ENCODE results near the gene MAPKAPK2.
"Not testable (repeated sequence)": the region's sequence is repeated elsewhere in the genome, so short reads cannot be mapped to it uniquely, and the experiment has no call there.

The MAPKAPK2 gene

GRCh38 chr1:206778031-206778430 is 93.3 kb downstream of the MAPKAPK2 start:
- no peak for DNase-seq (ENCODE audit: low read depth in 2 of 2)

- not testable (repeated sequence) for DNase-seq (ENCODE audit: low read depth in 2 of 2)
Measured at GRCh38 chr1:206778911-206779310, 94.2 kb downstream of the MAPKAPK2 start.

GRCh38 chr1:206779638-206780037 is 94.9 kb downstream of the MAPKAPK2 start:
- DNase-seq (ENCODE audit: low read depth in 2 of 2), result no peak

GRCh38 chr1:206782448-206782847 is 97.7 kb downstream of the MAPKAPK2 start:
- DNase-seq (ENCODE audit: low read depth in 2 of 2), result no peak

- no peak for DNase-seq (ENCODE audit: low read depth in 2 of 2)
Measured at GRCh38 chr1:206783506-206783905, 98.8 kb downstream of the MAPKAPK2 start.

All from stimulated activated CD4-positive, alpha-beta T cell treated with anti-CD3 and anti-CD28 coated beads, Interleukin-1b, Interleukin-23, amount 100 ng/mL, for 4 hours (primary cell).